MM.1S (cell line): ENCODE measurements around the gene HACD1.

ENCODE experiments used
- EZH2 ChIP-seq: fragments of 300-600 bp; sonication (generic); optimal IDR thresholded peaks from 2 replicates; pipeline ENCODE3; 2017; ENCODE audit warnings: low read depth, mild to moderate bottlenecking, antibody characterized with exemption, low read length, mixed read lengths
- TF ChIP-seq, protein P1 (sequence below): fragments of 300-600 bp; sonication (generic); IDR thresholded peaks from 2 replicates; pipeline ENCODE4 v1.5.1; 2016; ENCODE audit warnings: antibody characterized with exemption, low read length, mixed read lengths

DNA sequence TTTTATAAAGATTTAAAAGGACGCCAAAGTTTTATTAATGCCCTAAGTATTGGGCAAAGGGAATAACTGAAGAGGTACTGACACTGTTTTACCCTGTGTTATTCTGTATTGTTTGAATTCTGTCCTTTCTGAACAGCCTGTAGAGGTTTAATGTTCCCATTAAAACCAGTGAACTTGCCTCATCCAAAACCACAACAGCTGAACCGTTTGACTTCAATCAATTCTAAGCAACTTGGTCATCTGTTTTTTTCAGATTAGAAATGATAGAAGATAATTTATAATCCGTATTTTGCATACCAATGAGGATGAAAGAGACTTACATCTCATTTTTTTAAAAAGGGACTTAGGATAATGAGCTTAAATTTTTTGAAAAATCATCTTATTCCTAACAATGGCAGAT, 40.4 kb downstream of the HACD1 start:
- TF ChIP-seq, protein P1, sequence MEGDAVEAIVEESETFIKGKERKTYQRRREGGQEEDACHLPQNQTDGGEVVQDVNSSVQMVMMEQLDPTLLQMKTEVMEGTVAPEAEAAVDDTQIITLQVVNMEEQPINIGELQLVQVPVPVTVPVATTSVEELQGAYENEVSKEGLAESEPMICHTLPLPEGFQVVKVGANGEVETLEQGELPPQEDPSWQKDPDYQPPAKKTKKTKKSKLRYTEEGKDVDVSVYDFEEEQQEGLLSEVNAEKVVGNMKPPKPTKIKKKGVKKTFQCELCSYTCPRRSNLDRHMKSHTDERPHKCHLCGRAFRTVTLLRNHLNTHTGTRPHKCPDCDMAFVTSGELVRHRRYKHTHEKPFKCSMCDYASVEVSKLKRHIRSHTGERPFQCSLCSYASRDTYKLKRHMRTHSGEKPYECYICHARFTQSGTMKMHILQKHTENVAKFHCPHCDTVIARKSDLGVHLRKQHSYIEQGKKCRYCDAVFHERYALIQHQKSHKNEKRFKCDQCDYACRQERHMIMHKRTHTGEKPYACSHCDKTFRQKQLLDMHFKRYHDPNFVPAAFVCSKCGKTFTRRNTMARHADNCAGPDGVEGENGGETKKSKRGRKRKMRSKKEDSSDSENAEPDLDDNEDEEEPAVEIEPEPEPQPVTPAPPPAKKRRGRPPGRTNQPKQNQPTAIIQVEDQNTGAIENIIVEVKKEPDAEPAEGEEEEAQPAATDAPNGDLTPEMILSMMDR = no peak
- no peak for TF ChIP-seq EZH2
